Ishikawa (cell line): Measurements from ENCODE around the gene TMEM165.

Experiments
- CEBPB ChIP-seq: IDR thresholded peaks from 2 replicates; pipeline ENCODE4 v1.6.1; 2012
- CREB1 ChIP-seq: IDR thresholded peaks from 2 replicates; pipeline ENCODE4 v1.6.1; 2012; ENCODE audit warnings: low read depth
- EGR1 ChIP-seq: IDR thresholded peaks from 2 replicates; pipeline ENCODE4 v1.6.1; 2012
- EP300 ChIP-seq: IDR thresholded peaks from 2 replicates; pipeline ENCODE4 v1.6.1; 2012; ENCODE audit warnings: borderline replicate concordance
- FOXM1 ChIP-seq: IDR thresholded peaks from 2 replicates; pipeline ENCODE4 v1.6.1; 2012; ENCODE audit warnings: low read depth, borderline replicate concordance
- MAX ChIP-seq: IDR thresholded peaks from 2 replicates; pipeline ENCODE4 v1.6.1; 2012
- NFIC ChIP-seq: IDR thresholded peaks from 2 replicates; pipeline ENCODE4 v1.6.1; 2012
- RAD21 ChIP-seq: IDR thresholded peaks from 2 replicates; pipeline ENCODE4 v1.6.1; 2012; ENCODE audit warnings: low read depth
- TAF1 ChIP-seq: IDR thresholded peaks from 2 replicates; pipeline ENCODE4 v1.6.1; 2012; ENCODE audit warnings: low read depth, mild to moderate bottlenecking
- TCF12 ChIP-seq: IDR thresholded peaks from 2 replicates; pipeline ENCODE4 v1.6.1; 2012; ENCODE audit warnings: low read depth
- TEAD4 ChIP-seq: IDR thresholded peaks from 2 replicates; pipeline ENCODE4 v1.6.1; 2012
- USF1 ChIP-seq: IDR thresholded peaks from 2 replicates; pipeline ENCODE4 v1.6.1; 2012
- YY1 ChIP-seq: IDR thresholded peaks from 2 replicates; pipeline ENCODE4 v1.6.1; 2012; ENCODE audit warnings: low read depth
- ZBTB7A ChIP-seq: IDR thresholded peaks from 2 replicates; pipeline ENCODE4 v1.6.1; 2012; ENCODE audit warnings: low read depth
- TF ChIP-seq, protein P1 (sequence below): IDR thresholded peaks from 2 replicates; pipeline ENCODE4 v1.6.1; 2012; ENCODE audit warnings: low read depth, mild to moderate bottlenecking

The TMEM165 gene

GRCh38 chr4:55372259-55372658 is 23.5 kb upstream of the TMEM165 start:
- TF ChIP-seq FOXM1 (no peak), TAF1 (no peak), USF1 (no peak), RAD21 (no peak), NFIC (no peak), EP300 (no peak), TCF12 (no peak), MAX (no peak)
- TF ChIP-seq, protein P1, sequence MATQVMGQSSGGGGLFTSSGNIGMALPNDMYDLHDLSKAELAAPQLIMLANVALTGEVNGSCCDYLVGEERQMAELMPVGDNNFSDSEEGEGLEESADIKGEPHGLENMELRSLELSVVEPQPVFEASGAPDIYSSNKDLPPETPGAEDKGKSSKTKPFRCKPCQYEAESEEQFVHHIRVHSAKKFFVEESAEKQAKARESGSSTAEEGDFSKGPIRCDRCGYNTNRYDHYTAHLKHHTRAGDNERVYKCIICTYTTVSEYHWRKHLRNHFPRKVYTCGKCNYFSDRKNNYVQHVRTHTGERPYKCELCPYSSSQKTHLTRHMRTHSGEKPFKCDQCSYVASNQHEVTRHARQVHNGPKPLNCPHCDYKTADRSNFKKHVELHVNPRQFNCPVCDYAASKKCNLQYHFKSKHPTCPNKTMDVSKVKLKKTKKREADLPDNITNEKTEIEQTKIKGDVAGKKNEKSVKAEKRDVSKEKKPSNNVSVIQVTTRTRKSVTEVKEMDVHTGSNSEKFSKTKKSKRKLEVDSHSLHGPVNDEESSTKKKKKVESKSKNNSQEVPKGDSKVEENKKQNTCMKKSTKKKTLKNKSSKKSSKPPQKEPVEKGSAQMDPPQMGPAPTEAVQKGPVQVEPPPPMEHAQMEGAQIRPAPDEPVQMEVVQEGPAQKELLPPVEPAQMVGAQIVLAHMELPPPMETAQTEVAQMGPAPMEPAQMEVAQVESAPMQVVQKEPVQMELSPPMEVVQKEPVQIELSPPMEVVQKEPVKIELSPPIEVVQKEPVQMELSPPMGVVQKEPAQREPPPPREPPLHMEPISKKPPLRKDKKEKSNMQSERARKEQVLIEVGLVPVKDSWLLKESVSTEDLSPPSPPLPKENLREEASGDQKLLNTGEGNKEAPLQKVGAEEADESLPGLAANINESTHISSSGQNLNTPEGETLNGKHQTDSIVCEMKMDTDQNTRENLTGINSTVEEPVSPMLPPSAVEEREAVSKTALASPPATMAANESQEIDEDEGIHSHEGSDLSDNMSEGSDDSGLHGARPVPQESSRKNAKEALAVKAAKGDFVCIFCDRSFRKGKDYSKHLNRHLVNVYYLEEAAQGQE: no peak

DNA sequence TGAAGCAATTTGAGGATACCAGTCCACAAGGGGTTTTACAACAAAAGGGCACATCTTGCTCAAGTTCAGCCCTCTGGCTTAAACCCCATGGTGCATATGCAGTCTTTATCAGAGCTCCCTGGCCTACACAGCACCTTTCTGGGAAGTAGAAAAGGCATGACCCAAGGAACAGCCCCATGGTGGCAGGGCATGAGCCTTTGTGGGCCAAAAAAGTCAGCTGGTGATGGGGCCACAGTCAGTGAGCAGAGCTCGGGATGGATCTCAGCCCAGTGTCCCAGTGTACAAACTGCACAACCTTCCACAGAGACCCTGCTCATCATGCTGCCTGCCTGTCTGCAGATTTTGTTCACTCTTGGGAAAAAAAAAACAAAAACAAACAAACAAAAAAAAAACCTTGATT is 22.3 kb upstream of the TMEM165 start:
- no peak for TF ChIP-seq EGR1
- no peak for TF ChIP-seq ZBTB7A
- TF ChIP-seq CEBPB: no peak
- TF ChIP-seq MAX: no peak
- no peak for TF ChIP-seq CREB1
- no peak for TF ChIP-seq TAF1
- no peak for TF ChIP-seq TEAD4
- TF ChIP-seq RAD21: no peak

DNA sequence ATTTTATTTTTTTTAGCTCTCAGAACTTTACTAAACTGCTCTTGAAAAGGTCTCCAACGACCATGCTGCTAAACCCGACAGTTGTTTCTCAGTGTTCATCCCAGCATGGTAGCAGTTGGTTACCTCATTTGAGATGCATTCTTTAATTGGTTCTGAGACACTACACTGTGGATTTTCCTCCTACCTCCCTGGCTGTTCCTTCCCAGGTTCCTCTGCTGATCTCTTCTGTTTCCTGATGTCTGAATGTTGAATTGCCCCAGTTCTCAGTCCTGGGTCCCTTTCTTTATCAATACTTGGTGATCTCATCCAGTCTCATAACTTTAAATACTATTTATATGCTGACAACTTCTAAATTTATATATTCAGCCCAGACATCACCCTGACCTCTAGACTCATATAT is 19.1 kb upstream of the TMEM165 start:
- TF ChIP-seq TCF12: no peak
- no peak for TF ChIP-seq EGR1
- no peak for TF ChIP-seq TAF1
- no peak for TF ChIP-seq MAX
- TF ChIP-seq CREB1: no peak
- TF ChIP-seq USF1: no peak
- TF ChIP-seq EP300: no peak
- TF ChIP-seq RAD21: no peak
- TF ChIP-seq CEBPB: no peak
- TF ChIP-seq TEAD4: no peak
- no peak for TF ChIP-seq ZBTB7A
- TF ChIP-seq, protein P1: no peak
- no peak for TF ChIP-seq YY1
- no peak for TF ChIP-seq FOXM1
- no peak for TF ChIP-seq NFIC

- TF ChIP-seq ZBTB7A: no peak
- 0 out of 2 replicates have a peak, but pooled peaks have one; percentile 11 for TF ChIP-seq TEAD4
Measured at GRCh38 chr4:55378617-55379467, 16.9 kb upstream of the TMEM165 start.

- TF ChIP-seq TCF12 (no peak), FOXM1 (no peak), YY1 (no peak), MAX (no peak), EGR1 (no peak), EP300 (no peak), TAF1 (no peak), ZBTB7A (no peak), CREB1 (no peak), NFIC (no peak), CEBPB (no peak), RAD21 (no peak), TEAD4 (no peak), USF1 (no peak)
- TF ChIP-seq, protein P1: no peak
Measured at GRCh38 chr4:55380576-55380975, 15.2 kb upstream of the TMEM165 start.
